Uterus (tissue), 4 donors: ENCODE data around the gene CASP4. TPM values are rescaled to one million over a fixed set of nuclear protein-coding genes. Genes with fewer than 3 reads are reported as not detected.

ENCODE experiments used
- DNase-seq, 2 donors: peaks; one replicate each; pipeline ENCODE4 v3.0.0-alpha.2; 2019 to 2020
- H3K27ac ChIP-seq, 2 donors: fragments of 200-600 bp; sonication (generic); 1 replicate in 1 of 2; 2 replicates in 1 of 2; pipeline ENCODE4 v1.5.1; 2016 to 2018
- H3K27me3 ChIP-seq, 2 donors: fragments of 200-600 bp; sonication (generic); one replicate each; pipeline ENCODE4 v1.5.1; 2018 to 2019; ENCODE audit warnings: control low read depth in 1 of 2
- H3K36me3 ChIP-seq, 2 donors: fragments of 200-600 bp; sonication (generic); one replicate each; pipeline ENCODE4 v1.5.1; 2019; ENCODE audit warnings: control low read depth in 1 of 2
- H3K4me1 ChIP-seq, 2 donors: fragments of 200-600 bp; sonication (generic); one replicate each; pipeline ENCODE4 v1.5.1; 2018 to 2019; ENCODE audit warnings: control low read depth in 1 of 2
- H3K4me3 ChIP-seq, 2 donors: fragments of 200-600 bp; sonication (generic); 1 replicate in 1 of 2; 2 replicates in 1 of 2; pipeline ENCODE4 v1.5.1; 2018 to 2019; ENCODE audit warnings: mild to moderate bottlenecking in 1 of 2
- H3K9me3 ChIP-seq, 2 donors: fragments of 200-600 bp; sonication (generic); one replicate each; pipeline ENCODE4 v1.5.1; 2019; ENCODE audit warnings: control low read depth in 1 of 2
- POLR2A ChIP-seq, 2 donors: fragments of 450-650 bp; IDR thresholded peaks; one replicate each; pipeline ENCODE4 v1.6.1; 2016; ENCODE audit warnings: antibody characterized with exemption in 2 of 2, mild to moderate bottlenecking in 1 of 2, moderate library complexity in 1 of 2
- intact Hi-C: fragments of 100-400 bp; cut with DNase I; formaldehyde crosslinking; loops from one replicate; pipeline ENCODE4 v1.15.1; 2023; ENCODE audit warnings: low total_unique reads
- total RNA-seq, 4 donors: library from RNA; depleted of rRNA in 3 of 4; stranded (reverse); fragments of >200 nt in 3 of 4; gene quantifications; one replicate each; pipeline versions ENCODE4 v1.1.0 to v1.2.4, GENCODE V29; 2014 to 2023
- TF ChIP-seq, protein P1 (sequence below), 4 experiments: fragments of 200-600 bp in 2 of 4; fragments of 450-650 bp in 2 of 4; sonication (generic) in 2 of 4; IDR thresholded peaks; one replicate each; pipeline ENCODE4 v1.5.1; 2016 to 2019; ENCODE audit warnings: antibody characterized with exemption in 4 of 4, mild to moderate bottlenecking in 2 of 4, moderate library complexity in 1 of 4
- donor health status: DM: yes; HTN: yes; CAD: no.

The CASP4 gene
- 10 to 100 TPM; 39.4 to 67.1 (median 59.8) TPM for total RNA-seq

DNA sequence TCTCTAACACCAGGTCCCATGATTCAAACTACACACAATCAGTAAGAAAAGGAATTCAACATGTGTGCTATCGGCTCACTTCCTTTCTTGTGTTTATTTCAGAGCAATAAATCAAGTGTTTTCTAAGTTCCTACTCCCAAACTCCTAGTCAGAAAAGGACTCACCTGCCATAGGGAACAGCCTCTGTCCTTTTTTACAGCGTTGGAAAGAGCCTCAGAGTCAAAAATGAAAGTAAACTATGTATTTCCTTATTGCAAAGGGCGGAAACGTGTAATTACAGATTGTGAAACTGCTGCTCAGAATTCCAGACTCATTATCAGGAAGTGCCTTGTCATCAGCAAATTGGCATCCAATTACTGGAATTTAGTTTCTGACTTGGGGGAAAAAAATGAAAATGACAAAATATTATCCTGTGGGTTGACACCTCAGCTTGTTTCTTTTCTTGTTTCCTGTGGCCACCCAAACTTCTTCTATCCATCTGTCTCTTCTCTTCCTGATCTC, at the start of gene CASP4:
TSS of gene CASP4 (minus strand) at position 220 of the 501 bp plus-strand sequence. CDS start at position 171, 49 bp downstream.
- Histone ChIP-seq H3K4me3 (peak within 1 kb of the TSS; percentile 46 to 47), H3K36me3 (no peaks in the 10 kb centered on the region), H3K27me3 (no peaks in the 10 kb centered on the region), H3K4me1 (no peaks in the 10 kb centered on the region), H3K9me3 (no peaks in the 10 kb centered on the region), H3K27ac (peak within 1 kb of the TSS; percentile 75 to 87)
- TF ChIP-seq POLR2A (IDR thresholded peaks at IDR 0.05) = peak; percentile 33 to 70
- TF ChIP-seq, protein P1, sequence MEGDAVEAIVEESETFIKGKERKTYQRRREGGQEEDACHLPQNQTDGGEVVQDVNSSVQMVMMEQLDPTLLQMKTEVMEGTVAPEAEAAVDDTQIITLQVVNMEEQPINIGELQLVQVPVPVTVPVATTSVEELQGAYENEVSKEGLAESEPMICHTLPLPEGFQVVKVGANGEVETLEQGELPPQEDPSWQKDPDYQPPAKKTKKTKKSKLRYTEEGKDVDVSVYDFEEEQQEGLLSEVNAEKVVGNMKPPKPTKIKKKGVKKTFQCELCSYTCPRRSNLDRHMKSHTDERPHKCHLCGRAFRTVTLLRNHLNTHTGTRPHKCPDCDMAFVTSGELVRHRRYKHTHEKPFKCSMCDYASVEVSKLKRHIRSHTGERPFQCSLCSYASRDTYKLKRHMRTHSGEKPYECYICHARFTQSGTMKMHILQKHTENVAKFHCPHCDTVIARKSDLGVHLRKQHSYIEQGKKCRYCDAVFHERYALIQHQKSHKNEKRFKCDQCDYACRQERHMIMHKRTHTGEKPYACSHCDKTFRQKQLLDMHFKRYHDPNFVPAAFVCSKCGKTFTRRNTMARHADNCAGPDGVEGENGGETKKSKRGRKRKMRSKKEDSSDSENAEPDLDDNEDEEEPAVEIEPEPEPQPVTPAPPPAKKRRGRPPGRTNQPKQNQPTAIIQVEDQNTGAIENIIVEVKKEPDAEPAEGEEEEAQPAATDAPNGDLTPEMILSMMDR (IDR thresholded peaks at IDR 0.05) = no peak
- DNase-seq = peak in 1 of 2 donors; percentile 30
- intact Hi-C loops = no loop called here

DNA sequence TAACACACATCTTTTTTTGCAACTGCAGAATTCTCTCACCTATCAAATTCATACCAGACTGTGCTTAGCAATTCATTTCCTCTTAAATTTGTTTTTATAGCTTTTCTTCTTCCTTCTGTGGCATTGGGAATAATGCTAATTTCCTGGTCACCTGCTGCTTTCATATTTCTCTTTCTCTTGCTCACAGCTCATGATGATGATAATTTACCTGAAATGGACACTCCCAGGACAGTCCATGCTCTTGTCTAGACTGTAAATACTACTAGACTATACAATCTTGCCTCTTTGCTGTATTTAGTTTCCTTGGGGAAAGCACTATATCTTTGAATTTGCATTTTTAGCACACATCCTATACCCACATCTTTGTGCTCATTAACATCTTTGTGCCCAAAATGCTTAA, 39.1 kb upstream of the CASP4 start:
- intact Hi-C loops = no loop called here
- Histone ChIP-seq H3K9me3 (no peaks in the 10 kb centered on the region), H3K4me1 (no peaks in the 10 kb centered on the region), H3K27me3 (no peaks in the 10 kb centered on the region), H3K27ac (no peak overlapping the region), H3K4me3 (no peak overlapping the region), H3K36me3 (no peaks in the 10 kb centered on the region)
- DNase-seq = no peak
- no peak for TF ChIP-seq POLR2A (IDR thresholded peaks at IDR 0.05)
- TF ChIP-seq, protein P1 (IDR thresholded peaks at IDR 0.05) = no peak

DNA sequence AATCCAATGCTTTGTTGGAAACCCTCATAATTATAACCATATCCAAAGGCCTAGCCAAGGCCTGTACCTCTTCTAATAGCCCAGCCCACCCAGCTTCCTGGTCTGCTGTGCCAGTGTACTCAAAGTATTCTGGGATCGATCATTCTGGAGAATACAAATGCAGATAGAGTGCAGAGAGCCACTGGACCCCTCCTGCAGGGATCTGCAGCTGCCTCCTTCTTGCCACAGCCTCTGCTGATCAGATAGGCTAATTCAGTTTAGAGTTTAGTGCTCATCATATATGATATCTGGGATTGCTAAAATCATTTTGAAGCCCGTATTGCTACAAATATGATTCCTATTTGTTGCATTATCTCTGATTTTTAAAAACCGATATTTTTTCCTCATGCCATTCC, 37.1 kb upstream of the CASP4 start:
- no peaks in the 10 kb centered on the region for H3K9me3 ChIP-seq
- H3K4me3 ChIP-seq = no peak overlapping the region
- H3K27ac ChIP-seq = no peak overlapping the region
- no peaks in the 10 kb centered on the region for H3K27me3 ChIP-seq
- intact Hi-C loops = no loop called here
- DNase-seq = no peak
- H3K36me3 ChIP-seq = no peaks in the 10 kb centered on the region
- TF ChIP-seq, protein P1 (IDR thresholded peaks at IDR 0.05) = no peak
- no peak for TF ChIP-seq POLR2A (IDR thresholded peaks at IDR 0.05)
- H3K4me1 ChIP-seq = no peaks in the 10 kb centered on the region

DNA sequence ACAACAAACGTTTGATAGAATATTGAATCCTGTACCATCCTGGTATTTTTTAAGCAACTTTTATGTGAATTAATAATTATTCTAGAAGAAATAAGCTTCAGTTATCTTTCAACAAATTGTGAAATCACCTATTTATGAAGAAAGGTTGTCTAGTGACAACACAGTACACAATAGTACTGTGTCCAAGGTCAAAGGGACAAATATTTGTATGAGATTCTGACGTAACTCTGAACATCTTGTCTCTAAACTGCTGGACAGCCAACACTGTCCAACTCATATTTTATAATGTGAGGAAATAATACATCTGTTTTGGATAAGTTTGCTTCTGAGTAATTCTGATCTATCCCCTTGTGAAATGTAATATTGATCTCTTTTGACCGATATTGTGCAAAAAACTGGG, 35.6 kb upstream of the CASP4 start:
- Histone ChIP-seq H3K4me1 (no peaks in the 10 kb centered on the region), H3K9me3 (no peaks in the 10 kb centered on the region), H3K27ac (no peak overlapping the region), H3K27me3 (no peaks in the 10 kb centered on the region), H3K36me3 (no peaks in the 10 kb centered on the region), H3K4me3 (no peak overlapping the region)
- DNase-seq = no peak
- TF ChIP-seq, protein P1 (IDR thresholded peaks at IDR 0.05) = no peak
- no peak for TF ChIP-seq POLR2A (IDR thresholded peaks at IDR 0.05)
- intact Hi-C loops = no loop called here

DNA sequence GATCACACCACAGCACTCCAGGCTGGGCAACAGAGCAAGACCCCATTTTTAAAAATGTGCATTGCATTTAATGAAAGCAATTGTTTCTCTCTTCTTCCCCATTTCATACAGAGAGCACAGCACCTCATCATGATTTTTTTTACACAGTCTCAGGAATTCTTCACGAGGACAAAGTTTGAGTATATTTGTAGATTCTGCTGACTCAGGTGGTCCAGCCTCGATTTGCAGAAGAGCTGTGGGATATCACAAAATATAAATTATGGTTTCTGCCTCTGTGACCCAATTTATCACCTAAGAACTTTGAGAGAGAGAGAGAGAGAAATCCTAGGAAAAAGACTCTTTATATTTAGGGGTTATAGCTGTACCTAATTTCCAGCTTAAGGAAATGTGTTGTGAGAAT, 34.8 kb upstream of the CASP4 start:
- Histone ChIP-seq H3K27me3 (no peaks in the 10 kb centered on the region), H3K4me1 (no peaks in the 10 kb centered on the region), H3K4me3 (no peak overlapping the region), H3K9me3 (no peaks in the 10 kb centered on the region), H3K36me3 (no peaks in the 10 kb centered on the region), H3K27ac (no peak overlapping the region)
- intact Hi-C loops = no loop called here
- TF ChIP-seq POLR2A (IDR thresholded peaks at IDR 0.05) = no peak
- TF ChIP-seq, protein P1 (IDR thresholded peaks at IDR 0.05) = no peak
- no peak for DNase-seq
